GM18858 (cell line): ENCODE data around the gene ATXN1.
"Not testable (repeated sequence)": the region's sequence is repeated elsewhere in the genome, so short reads cannot be mapped to it uniquely, and the experiment has no call there.

ENCODE experiments used
- ATAC-seq: cut with Tn5 transposase; IDR thresholded peaks from one replicate; pipeline ENCODE4 v1.9.1; 2021; ENCODE audit not compliant: unreplicated experiment

Gene ATXN1

GRCh38 chr6:16272201-16272600 is 489.1 kb downstream of the ATXN1 start:
- no peak for ATAC-seq

GRCh38 chr6:16271428-16271827 is 489.8 kb downstream of the ATXN1 start:
- no peak for ATAC-seq

DNA sequence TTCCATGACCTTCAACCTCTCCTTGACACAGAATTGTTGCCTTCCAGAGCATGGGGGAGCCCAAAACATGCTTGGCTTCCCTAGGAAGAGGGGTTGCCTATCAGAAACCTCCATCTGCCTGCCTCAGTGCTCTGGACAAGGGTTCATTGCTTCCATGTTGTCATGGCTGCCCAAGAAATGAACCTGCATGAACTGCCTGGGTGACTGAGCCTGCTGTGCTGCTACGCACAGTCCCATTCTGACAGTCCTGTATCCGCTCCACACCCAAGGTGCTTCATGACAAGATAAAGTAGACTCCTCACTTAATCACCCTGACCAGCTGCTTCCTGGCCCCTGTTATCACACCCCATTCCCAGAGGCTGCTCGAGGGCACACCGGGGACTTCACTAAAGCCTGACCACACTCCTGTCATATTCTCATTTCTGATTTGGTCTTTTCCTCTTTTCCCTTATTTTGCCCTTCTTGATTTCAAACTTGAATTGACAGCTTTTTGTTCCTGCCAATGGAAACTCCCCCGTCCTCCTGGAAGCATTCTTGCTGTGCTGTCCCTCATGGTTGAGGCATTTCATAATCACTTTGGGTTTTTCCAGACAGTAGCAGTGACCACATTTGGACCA is 491.0 kb downstream of the ATXN1 start:
- ATAC-seq: no peak

DNA sequence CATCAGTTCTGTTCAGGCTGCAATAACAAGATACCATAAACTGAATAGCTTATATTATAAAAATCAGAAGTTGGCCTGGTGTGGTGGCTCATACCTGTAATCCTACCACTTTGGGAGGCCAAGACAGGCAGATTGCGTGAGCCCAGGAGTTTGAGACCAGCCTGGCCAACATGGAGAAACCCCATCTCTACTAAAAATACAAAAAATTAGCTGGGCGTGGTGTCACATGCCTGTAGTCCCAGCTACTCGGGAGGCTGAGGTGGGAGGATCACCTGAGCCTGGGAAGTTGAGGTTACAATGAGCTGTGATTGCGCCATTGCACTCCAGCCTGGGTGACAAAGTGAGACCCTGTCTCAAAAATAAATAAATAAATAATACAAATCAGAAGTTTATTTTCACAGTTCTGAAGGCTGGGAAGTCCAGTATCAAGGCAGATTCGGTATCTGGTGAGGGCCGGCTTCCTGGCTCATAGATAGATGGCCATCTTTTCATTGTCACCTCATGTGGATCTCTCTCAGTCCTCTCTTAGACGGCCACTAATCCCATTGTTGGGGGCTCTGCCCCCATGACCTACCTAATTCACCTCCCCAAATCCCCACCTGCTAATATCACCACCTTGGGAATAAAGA is 491.7 kb downstream of the ATXN1 start:
- not testable (repeated sequence) for ATAC-seq

DNA sequence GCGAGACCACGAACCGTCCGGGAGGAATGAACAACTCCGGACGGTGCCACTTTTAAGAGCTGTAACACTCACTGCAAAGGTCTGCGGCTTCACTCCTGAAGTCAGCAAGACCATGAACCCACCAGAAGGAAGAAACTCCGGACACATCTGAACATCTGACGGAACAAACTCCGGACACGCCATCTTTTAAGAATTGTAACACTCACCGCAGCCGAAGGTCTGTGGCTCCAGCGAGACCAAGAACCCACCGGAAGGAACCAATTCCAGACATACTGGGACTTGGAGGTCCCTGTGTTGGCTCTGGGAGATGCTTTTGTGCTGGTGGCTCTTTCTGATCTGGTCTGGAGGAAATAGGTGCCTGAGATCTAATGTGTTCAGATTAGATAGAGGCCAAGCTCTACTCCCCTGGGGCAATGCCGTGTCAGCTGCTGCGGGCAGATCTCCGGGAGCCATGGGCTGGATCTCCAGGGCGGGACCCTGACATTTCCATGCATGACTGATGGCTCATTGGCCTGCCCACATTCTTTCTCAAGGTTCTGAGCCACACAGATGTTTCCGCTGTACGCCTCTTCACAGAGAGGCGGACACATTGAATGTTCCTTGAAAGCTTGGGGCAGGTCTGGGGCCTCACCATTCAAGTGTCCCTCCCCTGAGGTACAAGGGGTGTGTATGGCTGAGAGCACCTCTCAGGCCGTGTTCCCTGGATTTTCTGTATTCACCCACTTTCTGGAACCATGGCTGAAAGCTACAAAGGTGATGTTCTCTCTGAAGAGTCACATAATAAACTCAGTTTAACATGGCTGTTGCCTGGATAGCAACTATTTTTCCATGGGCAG is 493.6 kb downstream of the ATXN1 start:
- ATAC-seq: no peak

DNA sequence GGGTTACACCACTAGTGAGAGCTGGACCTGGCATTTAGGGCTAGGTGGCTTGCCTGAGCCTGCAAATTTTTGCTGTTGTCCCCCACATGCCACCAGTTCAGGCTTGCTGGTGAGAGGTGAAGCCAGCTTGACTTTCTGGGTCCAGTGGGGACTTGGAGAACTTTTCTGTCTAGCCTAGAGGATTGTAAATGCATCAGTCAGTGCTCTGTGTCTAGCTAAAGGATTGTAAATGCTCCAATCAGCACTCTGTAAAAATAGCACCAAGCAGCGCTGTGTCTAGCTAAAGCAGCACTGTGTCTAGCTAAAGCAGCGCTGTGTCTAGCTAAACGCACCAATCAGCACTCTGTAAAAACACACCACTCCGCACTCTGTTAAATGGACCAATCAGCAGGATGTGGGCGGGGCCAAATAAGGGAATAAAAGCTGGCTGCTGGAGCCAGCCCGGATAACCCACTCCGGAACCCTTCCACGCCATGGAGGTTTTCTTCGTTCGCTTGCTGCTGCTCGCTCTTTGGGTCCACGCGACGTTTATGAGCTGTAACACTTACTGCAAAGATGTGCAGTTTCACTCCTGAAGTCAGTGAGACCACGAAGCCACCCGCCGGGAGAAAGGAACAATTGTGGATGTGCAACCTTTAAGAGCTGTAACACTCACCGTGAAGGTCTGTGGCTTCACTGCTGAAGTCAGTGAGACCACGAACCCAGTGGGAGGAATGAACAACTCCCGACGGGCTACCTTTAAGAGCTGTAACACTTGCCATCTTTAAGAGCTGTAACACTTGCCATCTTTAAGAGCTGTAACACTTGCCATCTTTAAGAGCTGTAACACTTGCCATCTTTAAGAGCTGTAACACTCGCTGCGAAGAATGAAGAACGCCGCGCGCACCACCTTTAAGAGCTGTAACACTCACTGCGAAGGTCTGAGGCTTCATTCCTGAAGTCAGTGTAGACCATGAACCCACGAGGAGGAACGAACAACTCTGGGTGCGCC is 495.6 kb downstream of the ATXN1 start:
- ATAC-seq: no peak

GRCh38 chr6:16264785-16265184 is 496.5 kb downstream of the ATXN1 start:
- no peak for ATAC-seq

GRCh38 chr6:16263464-16264099 is 497.7 kb downstream of the ATXN1 start:
- ATAC-seq: not testable (repeated sequence)

- not testable (repeated sequence) for ATAC-seq
Measured at GRCh38 chr6:16262773-16263172, 498.5 kb downstream of the ATXN1 start.

DNA sequence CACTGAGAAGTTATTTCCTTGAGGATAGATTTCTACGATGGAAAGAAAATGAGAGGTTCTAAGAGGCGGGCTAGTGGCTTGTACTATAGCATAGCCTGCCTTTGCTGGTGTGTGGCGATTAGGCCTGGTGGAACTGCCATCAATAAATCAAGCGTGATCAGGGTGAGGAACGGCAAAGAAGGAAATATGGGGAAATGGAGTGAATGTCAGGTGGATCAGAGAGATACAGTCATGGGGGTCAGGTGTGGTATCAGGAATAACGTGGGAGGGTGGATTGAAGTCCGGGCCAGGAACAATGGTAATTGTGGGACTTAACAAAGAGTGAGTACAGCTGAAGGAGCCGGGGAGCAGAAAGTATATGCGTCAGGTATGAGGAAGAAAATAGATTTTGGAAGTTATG is 500.7 kb downstream of the ATXN1 start:
- not testable (repeated sequence) for ATAC-seq

- ATAC-seq: not testable (repeated sequence)
Measured at GRCh38 chr6:16259604-16260003, 501.7 kb downstream of the ATXN1 start.

GRCh38 chr6:16258709-16259075 is 502.6 kb downstream of the ATXN1 start:
- no peak for ATAC-seq

DNA sequence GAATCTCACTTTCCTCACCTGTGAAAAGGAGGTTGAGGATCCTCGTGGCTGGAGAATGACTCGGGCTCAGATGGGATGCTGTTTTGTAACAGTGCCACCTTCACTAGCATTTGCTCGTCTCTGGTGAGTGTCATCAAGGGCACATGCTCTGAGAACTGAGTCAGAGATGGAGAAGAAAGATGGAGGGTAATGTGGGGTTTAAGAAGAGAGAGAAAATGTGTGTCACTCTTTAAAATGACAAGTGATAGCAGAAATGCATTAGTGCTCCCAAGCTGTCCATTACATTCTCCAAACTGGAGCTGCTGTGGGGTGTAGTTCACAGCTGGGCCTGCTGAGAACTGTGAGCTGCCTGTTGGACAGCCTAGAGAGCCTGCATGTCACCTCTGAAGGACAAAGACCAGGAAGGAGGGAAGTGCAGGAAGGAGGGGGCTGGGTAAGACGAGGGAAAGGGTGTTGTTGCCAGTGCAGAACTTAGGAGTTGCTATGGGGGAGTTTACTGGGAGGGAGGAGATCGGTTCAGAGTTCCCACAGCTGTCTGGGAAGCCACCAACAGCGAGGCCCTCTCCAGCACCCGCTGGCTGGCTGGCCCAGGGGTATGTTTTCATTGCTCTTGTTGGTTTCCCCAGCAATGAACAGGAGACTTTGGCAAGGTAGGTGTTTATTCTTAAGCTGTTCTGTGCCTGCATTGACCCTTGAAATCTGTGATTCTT is 503.1 kb downstream of the ATXN1 start:
- no peak for ATAC-seq

- no peak for ATAC-seq
Measured at GRCh38 chr6:16256781-16257180, 504.5 kb downstream of the ATXN1 start.

DNA sequence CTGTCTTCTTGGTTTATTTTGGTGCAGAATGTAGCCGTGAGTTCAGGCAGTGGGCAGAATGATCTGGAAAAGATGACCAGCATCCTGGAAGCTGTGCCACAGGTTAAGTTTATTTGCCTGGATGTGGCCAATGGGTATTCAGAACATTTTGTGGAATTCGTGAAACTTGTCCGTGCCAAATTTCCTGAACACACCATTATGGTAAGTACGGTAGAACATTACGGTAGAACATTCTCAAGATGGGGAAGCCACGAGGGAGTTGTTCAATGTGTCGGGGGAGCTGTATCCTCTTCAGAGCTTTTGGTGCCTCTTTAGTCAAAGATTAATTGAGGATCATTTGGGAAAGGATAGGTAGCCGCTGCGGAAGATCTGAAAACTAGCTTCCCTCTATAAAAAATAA is 506.7 kb downstream of the ATXN1 start:
- ATAC-seq: no peak

- no peak for ATAC-seq
Measured at GRCh38 chr6:16253399-16254144, 507.7 kb downstream of the ATXN1 start.

GRCh38 chr6:16252686-16253299 is 508.5 kb downstream of the ATXN1 start:
- ATAC-seq: no peak

DNA sequence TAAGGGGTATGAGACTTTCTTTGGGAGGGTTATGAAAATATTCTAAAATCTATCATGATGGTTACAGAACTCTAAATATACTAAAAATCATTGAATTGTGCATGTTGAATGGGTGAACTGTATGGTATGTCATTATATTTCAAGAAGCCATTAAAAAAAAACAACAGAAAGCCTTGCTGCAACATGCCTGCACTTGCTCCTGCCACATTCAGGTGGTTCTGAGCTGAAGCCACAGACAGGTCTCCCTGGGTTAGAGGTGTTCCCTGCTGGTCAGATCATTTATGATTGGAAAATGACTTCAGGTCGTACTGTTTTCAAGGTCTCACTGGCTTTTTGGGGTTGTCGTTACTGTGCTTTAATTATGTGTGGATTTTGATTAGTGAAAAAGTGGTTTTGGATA is 509.6 kb downstream of the ATXN1 start:
- no peak for ATAC-seq

DNA sequence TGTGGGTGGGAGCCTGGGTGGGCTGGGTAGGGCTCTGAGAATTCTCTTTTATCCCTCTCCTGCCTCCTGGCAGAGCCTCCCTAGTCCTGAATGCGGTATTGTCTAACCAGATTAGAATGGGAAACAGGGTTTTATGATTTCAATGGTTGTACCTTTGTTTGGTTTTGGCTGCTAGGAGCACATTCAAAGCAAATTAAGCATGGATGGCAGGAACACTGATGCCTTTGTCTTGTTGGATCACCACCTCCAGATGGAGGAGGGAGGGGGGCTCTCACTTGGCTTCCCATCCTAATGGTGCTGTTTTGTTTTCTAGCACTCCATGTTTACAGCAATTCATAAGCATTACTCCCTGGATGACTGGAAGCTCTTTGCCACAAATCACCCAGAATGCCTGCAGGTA is 511.3 kb downstream of the ATXN1 start:
- no peak for ATAC-seq
